Adrenal gland (tissue), 5 donors: ENCODE data around the gene ATP5PD.
"Not testable (repeated sequence)": the region's sequence is repeated elsewhere in the genome, so short reads cannot be mapped to it uniquely, and the experiment has no call there.

ENCODE experiments used
- POLR2A ChIP-seq, 2 donors: fragments of 450-650 bp; IDR thresholded peaks; one replicate each; pipeline ENCODE4 v1.6.1; 2017; ENCODE audit warnings: antibody characterized with exemption in 2 of 2, mild to moderate bottlenecking in 2 of 2, moderate library complexity in 1 of 2
- TF ChIP-seq, protein P1 (sequence below), 6 experiments: fragments of 450-650 bp in 4 of 6; fragments of 200-600 bp in 2 of 6; sonication (generic) in 1 of 6; IDR thresholded peaks; 1 replicate in 5 of 6; 2 replicates in 1 of 6; pipeline versions ENCODE4 v1.5.1 to v1.8.0; 2016 to 2021; ENCODE audit warnings: antibody characterized with exemption in 6 of 6, mild to moderate bottlenecking in 2 of 6, moderate library complexity in 1 of 6
- donor health status: DM: no; HTN: no; CAD: no.

GRCh38 chr17:75025398-75025734, 21.4 kb downstream of the ATP5PD start:
- TF ChIP-seq, protein P1, sequence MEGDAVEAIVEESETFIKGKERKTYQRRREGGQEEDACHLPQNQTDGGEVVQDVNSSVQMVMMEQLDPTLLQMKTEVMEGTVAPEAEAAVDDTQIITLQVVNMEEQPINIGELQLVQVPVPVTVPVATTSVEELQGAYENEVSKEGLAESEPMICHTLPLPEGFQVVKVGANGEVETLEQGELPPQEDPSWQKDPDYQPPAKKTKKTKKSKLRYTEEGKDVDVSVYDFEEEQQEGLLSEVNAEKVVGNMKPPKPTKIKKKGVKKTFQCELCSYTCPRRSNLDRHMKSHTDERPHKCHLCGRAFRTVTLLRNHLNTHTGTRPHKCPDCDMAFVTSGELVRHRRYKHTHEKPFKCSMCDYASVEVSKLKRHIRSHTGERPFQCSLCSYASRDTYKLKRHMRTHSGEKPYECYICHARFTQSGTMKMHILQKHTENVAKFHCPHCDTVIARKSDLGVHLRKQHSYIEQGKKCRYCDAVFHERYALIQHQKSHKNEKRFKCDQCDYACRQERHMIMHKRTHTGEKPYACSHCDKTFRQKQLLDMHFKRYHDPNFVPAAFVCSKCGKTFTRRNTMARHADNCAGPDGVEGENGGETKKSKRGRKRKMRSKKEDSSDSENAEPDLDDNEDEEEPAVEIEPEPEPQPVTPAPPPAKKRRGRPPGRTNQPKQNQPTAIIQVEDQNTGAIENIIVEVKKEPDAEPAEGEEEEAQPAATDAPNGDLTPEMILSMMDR (IDR thresholded peaks at IDR 0.05) = not testable (repeated sequence)
- TF ChIP-seq POLR2A (IDR thresholded peaks at IDR 0.05) = not testable (repeated sequence)
